GM12891 (cell line): ENCODE results near the gene VPS37D.

Experiments
- PAX5 ChIP-seq: IDR thresholded peaks from 2 replicates; pipeline ENCODE4 v1.6.1; 2011; ENCODE audit warnings: low read length, moderate library complexity, mild to moderate bottlenecking; ENCODE audit not compliant: insufficient read depth, severe bottlenecking
- POLR2A ChIP-seq: IDR thresholded peaks from 2 replicates; pipeline ENCODE4 v1.6.1; 2011; ENCODE audit warnings: low read depth, low read length, control low read depth
- POLR2AphosphoS5 ChIP-seq: IDR thresholded peaks from 2 replicates; pipeline ENCODE4 v1.6.1; 2011; ENCODE audit warnings: low read depth, low read length, control low read depth
- POU2F2 ChIP-seq: IDR thresholded peaks from 2 replicates; pipeline ENCODE4 v1.6.1; 2011; ENCODE audit warnings: low read depth, mild to moderate bottlenecking, control low read depth, low read length, moderate library complexity
- SPI1 ChIP-seq: IDR thresholded peaks from 2 replicates; pipeline ENCODE4 v1.6.1; 2011; ENCODE audit warnings: low read depth, low read length, control low read depth
- TAF1 ChIP-seq: IDR thresholded peaks from 2 replicates; pipeline ENCODE4 v1.6.1; 2011; ENCODE audit warnings: low read depth, low read length, control low read depth

DNA sequence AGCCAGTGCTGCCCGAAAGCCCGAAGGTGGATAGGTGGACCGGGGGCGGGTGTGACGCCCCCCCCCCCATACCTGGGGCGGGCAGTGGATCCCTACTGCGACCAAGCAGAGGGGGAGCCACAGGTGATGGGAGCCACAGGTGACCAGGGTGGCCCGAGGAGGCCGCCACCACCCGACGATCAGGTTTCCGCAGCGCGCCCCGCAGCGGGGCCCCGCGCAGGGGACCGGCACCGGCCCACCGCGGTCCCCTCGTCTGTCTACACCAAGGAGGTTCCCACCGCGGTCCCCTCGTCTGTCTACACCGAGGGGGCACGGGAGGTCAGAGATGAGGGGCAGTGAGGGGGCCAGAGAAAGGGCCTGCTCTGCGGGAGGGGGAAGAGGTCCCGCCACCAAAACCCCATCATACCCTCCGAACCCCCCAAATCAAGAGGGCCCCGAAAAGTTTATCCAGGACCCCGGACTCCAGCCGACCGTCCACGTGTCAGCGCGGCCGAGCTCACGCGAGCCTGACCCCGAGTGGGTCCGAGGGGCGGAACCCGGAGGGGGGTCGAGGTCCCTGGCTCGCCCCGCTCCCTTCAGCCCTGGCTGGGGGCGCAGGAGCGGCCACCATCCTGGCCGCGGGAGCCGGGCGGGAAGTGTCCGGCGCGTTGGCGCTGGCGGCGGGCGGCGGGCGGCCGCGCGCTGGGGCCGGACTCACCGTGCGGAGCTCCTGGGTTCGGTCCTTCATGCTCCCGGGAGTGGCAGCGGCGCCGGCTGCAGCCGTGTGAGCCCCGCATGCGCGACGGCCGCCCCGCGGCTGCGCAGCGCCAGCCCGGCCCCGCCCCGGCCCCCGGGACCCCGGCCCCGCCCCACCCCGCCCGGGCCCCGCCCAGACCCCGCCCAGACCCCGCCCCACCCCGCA lies 51.5 kb downstream of the VPS37D start, which contains the start of gene STX1A:
- TF ChIP-seq POLR2A (no peak), POLR2AphosphoS5 (no peak), TAF1 (no peak), SPI1 (no peak), PAX5 (no peak), POU2F2 (no peak)
